ENCODE results near the gene DOK5. TPM values are rescaled to one million over a fixed set of nuclear protein-coding genes. Genes with fewer than 3 reads are reported as not detected.

The DOK5 gene
- total and polyA plus RNA-seq, 2 donors (not counting 3 experiments of a cell fraction or from before 2014, with no cell fraction given), result 3.5 to 14.2 TPM

DNA sequence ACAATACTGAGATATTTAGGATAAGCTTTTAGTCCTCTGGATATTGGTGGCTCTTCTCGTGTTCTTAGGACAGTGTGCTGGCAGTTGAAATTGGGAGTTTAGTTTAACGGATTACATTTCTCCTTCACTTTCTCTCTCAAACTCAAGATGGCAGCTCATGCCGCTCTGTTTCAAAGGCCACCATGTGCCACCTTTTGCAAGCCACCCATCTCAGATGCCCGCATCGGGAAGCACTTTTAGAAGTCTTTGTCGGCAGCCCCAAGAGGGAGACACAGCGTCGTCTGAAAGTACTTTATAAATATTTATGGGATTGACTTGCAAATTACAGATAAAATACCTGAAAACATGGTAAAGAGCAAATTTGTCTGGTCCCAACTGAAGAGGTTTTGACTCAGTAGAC is 73.5 kb downstream of the DOK5 start:
- ChIA-PET POLR2A (no interaction called here), CTCF (no interaction called here)
- H3K36me3 ChIP-seq (ENCODE audit: control insufficient read depth in 2 of 2, extremely low read depth in 1 of 2, insufficient read depth in 2 of 2, low read length in 2 of 2), result no peaks in the 10 kb centered on the region
- intact Hi-C loops (cut with micrococcal nuclease) (no loop called here), dilution Hi-C loops (cut with MboI; ENCODE audit: extremely low pct_ligation_motif_present, low sequenced_read_pairs) (no loop called here)
- DNase-seq (ENCODE audit: low read depth, low spot score) (no peak), FAIRE-seq (no peak)
- no peaks in the 10 kb centered on the region for H4K20me1 ChIP-seq (replicated peaks; ENCODE audit: control insufficient read depth, extremely low read depth, insufficient read depth, low read length)
- no peaks in the 10 kb centered on the region for H3K9me1 ChIP-seq (replicated peaks; ENCODE audit: control insufficient read depth, extremely low read depth, insufficient read depth, low read length)
- no peak overlapping the region for H3K4me3 ChIP-seq (replicated peaks in 1 of 3; ENCODE audit: insufficient read depth in 1 of 3, low read depth in 1 of 3, low read length in 3 of 3)
- H3K9ac ChIP-seq (replicated peaks; ENCODE audit: extremely low read depth, insufficient read depth, low read length), result no peak overlapping the region
- H3K4me2 ChIP-seq (ENCODE audit: insufficient read depth, low read length), result no peak overlapping the region
- no peaks in the 10 kb centered on the region for H3K79me2 ChIP-seq (ENCODE audit: control insufficient read depth, insufficient read depth, low read length)
- H3K27me3 ChIP-seq (ENCODE audit: control insufficient read depth in 2 of 2, insufficient read depth in 2 of 2, low read length in 2 of 2), result no peaks in the 10 kb centered on the region
- TF ChIP-seq JUN (IDR thresholded peaks at IDR 0.05; ENCODE audit: borderline replicate concordance, insufficient read depth, insufficient read length, low read depth) (no peak), MYC (IDR thresholded peaks at IDR 0.05; ENCODE audit: low read depth, low read length) (no peak), EZH2 (IDR thresholded peaks at IDR 0.05; ENCODE audit: borderline replicate concordance, low read depth, low read length, severe bottlenecking) (no peak), POLR2A (IDR thresholded peaks at IDR 0.05; ENCODE audit: low read depth, low read length) (no peak), MAX (IDR thresholded peaks at IDR 0.05; ENCODE audit: insufficient read depth, insufficient read length) (no peak), GATA2 (IDR thresholded peaks at IDR 0.05; ENCODE audit: insufficient read depth, insufficient read length, low read depth, low read length) (no peak), FOS (IDR thresholded peaks at IDR 0.05; ENCODE audit: borderline replicate concordance, insufficient read depth, low read length) (no peak), POLR2AphosphoS5 (IDR thresholded peaks at IDR 0.05; ENCODE audit: insufficient read depth, low read depth, low read length) (no peak)
- TF ChIP-seq, protein P1, sequence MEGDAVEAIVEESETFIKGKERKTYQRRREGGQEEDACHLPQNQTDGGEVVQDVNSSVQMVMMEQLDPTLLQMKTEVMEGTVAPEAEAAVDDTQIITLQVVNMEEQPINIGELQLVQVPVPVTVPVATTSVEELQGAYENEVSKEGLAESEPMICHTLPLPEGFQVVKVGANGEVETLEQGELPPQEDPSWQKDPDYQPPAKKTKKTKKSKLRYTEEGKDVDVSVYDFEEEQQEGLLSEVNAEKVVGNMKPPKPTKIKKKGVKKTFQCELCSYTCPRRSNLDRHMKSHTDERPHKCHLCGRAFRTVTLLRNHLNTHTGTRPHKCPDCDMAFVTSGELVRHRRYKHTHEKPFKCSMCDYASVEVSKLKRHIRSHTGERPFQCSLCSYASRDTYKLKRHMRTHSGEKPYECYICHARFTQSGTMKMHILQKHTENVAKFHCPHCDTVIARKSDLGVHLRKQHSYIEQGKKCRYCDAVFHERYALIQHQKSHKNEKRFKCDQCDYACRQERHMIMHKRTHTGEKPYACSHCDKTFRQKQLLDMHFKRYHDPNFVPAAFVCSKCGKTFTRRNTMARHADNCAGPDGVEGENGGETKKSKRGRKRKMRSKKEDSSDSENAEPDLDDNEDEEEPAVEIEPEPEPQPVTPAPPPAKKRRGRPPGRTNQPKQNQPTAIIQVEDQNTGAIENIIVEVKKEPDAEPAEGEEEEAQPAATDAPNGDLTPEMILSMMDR (IDR thresholded peaks at IDR 0.05; ENCODE audit: extremely low read depth in 1 of 2, insufficient read depth in 1 of 2, low read depth in 1 of 2, low read length in 2 of 2), result no peak
- H3K9me3 ChIP-seq (replicated peaks; ENCODE audit: control insufficient read depth, insufficient read depth, low read length), result no peaks in the 10 kb centered on the region
- no peak overlapping the region for H3K27ac ChIP-seq (ENCODE audit: insufficient read depth, low read depth, low read length)
- no peaks in the 10 kb centered on the region for H3K4me1 ChIP-seq (ENCODE audit: control insufficient read depth, extremely low read depth, insufficient read depth, low read length)
- no peak overlapping the region for H2AFZ ChIP-seq (ENCODE audit: low read depth, low read length)
- no TSS peak for BruUV-seq (replicated peaks)
